Psoas muscle (tissue), 8 donors: ENCODE measurements around the gene CRACR2A. TPM values are rescaled to one million over a fixed set of nuclear protein-coding genes. Genes with fewer than 3 reads are reported as not detected.

Source experiments
- ATAC-seq, 4 donors: fragments of 200-7000 bp; cut with Tn5 transposase; one replicate each; pipeline ENCODE4 v1.9.1; 2020; ENCODE audit warnings: moderate library complexity in 3 of 4, mild to moderate bottlenecking in 2 of 4
- DNase-seq, 2 donors: peaks; one replicate each; pipeline ENCODE4 v3.0.0-alpha.2; 2020
- H3K27ac ChIP-seq: fragments of 200-600 bp; one replicate; pipeline ENCODE4 v1.8.0; 2022
- H3K27me3 ChIP-seq, 3 donors: fragments of 200-600 bp in 1 of 3; one replicate each; pipeline versions ENCODE4 v1.6.1 to v1.8.0; 2013 to 2022; ENCODE audit warnings: low read length in 2 of 3, mild to moderate bottlenecking in 2 of 3, moderate library complexity in 1 of 3; ENCODE audit not compliant: insufficient read depth in 3 of 3
- H3K36me3 ChIP-seq, 2 donors: fragments of 200-600 bp in 1 of 2; one replicate each; pipeline versions ENCODE4 v1.6.1 to v1.8.0; 2013 to 2022; ENCODE audit warnings: low read depth in 1 of 2, mild to moderate bottlenecking in 1 of 2, moderate library complexity in 1 of 2; ENCODE audit not compliant: insufficient read depth in 1 of 2
- H3K4me1 ChIP-seq: fragments of 200-600 bp; one replicate; pipeline ENCODE4 v1.8.0; 2022
- H3K4me3 ChIP-seq: fragments of 200-600 bp; one replicate; pipeline ENCODE4 v1.8.0; 2022; ENCODE audit warnings: mild to moderate bottlenecking
- H3K9me3 ChIP-seq: fragments of 200-600 bp; one replicate; pipeline ENCODE4 v1.8.0; 2022
- WGBS, 3 donors: extraction: QIAGEN DNeasy Blood & Tissue Kit; methylation state at CpG; one replicate each; pipeline versions ENCODE4 v1.1.6 to v1.1.7; 2013; 5-methylcytosine and 5-hydroxymethylcytosine counted together
- intact Hi-C, 2 donors: fragments of 100-400 bp; cut with DNase I; formaldehyde crosslinking; loops; one replicate each; pipeline versions ENCODE4 v1.11.0 to v1.14.2; 2022
- polyA plus RNA-seq, 3 donors: library from polyadenylated mRNA; stranded (reverse); fragments of 200-250 nt; gene quantifications; one replicate each; pipeline ENCODE4 v1.2.3, GENCODE V29; 2013
- total RNA-seq, 4 donors: library from RNA; stranded (reverse); fragmentation: NEBNext Ultra II Directional in 2 of 4; extraction: Animal tissue kit (Norgen Biotek cat#: 25700) in 2 of 4; gene quantifications; one replicate each; pipeline versions ENCODE4 v1.2.1 to v1.2.4, GENCODE V29; 2021 to 2023
- TF ChIP-seq, protein P1 (sequence below): fragments of 200-600 bp; IDR thresholded peaks from one replicate; pipeline ENCODE4 v1.8.0; 2022; ENCODE audit warnings: antibody characterized with exemption
- donor health status: healthy with polysubstance abuse.
- donor health status: DM: no; HTN: no; CAD: no; lungs with moderate emphysema.
- donor health status: Bipolar disorder and iron deficiency.
- donor health status: healthy.
- donor health status: DM: yes; HTN: yes; CAD: no.
- donor health status: DM: no; HTN: no; CAD: no.
- donor health status: DM: no; HTN: no; CAD: no.
- donor health status: DM: yes; HTN: yes; CAD: no.

Gene CRACR2A
- total and polyA plus RNA-seq, 7 donors, result 0.24 to 1.7 (median 0.87) TPM

DNA sequence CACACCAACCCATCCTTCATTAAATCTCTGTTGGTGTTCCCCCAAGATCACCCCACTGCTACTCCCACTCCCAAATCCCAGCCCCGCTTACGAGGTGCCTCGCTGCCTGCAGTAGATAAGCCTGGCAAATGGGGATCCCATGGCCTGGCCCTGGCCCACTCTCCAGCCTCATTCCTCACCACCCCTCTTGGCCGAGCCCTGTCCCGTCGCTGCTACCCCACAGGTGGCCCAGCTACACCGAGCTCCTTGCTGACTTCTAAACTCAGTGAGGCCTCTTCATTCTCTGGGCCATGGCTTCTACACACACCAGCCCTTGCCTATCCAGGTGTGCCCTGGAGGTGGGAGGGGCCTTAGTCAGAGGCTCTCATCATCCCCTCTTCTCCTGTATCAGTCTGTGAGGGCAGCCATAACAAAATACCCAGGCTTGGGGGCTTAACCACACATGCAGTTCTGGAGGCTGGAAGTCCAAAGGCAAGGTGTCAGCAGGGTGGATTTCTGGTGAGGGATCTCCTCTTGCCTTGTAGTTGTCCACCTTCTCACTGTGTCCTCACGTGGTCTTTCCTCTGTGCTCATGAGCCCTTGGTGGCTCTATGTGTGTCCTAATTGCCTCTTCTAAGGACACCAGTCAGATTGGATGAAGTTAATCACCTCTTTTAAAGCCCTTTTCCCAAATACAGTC, 169.1 kb downstream of the CRACR2A start:
- DNase-seq (no peak), ATAC-seq (no peak)
- H3K4me1 ChIP-seq, result no peaks in the 10 kb centered on the region
- intact Hi-C loops, result no loop called here
- peaks cover 0 to 2% (median 0%) of the 10 kb centered on the region in 3 donors for H3K27me3 ChIP-seq
- TF ChIP-seq, protein P1, sequence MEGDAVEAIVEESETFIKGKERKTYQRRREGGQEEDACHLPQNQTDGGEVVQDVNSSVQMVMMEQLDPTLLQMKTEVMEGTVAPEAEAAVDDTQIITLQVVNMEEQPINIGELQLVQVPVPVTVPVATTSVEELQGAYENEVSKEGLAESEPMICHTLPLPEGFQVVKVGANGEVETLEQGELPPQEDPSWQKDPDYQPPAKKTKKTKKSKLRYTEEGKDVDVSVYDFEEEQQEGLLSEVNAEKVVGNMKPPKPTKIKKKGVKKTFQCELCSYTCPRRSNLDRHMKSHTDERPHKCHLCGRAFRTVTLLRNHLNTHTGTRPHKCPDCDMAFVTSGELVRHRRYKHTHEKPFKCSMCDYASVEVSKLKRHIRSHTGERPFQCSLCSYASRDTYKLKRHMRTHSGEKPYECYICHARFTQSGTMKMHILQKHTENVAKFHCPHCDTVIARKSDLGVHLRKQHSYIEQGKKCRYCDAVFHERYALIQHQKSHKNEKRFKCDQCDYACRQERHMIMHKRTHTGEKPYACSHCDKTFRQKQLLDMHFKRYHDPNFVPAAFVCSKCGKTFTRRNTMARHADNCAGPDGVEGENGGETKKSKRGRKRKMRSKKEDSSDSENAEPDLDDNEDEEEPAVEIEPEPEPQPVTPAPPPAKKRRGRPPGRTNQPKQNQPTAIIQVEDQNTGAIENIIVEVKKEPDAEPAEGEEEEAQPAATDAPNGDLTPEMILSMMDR, result no peak
- 92 to 94% (median 92%) methylated on average over 8 of the region's 8 CpGs for WGBS, 3 donors
- H3K9me3 ChIP-seq, result no peaks in the 10 kb centered on the region
- no peak overlapping the region for H3K4me3 ChIP-seq
- no peaks in the 10 kb centered on the region for H3K36me3 ChIP-seq
- H3K27ac ChIP-seq, result no peak overlapping the region

DNA sequence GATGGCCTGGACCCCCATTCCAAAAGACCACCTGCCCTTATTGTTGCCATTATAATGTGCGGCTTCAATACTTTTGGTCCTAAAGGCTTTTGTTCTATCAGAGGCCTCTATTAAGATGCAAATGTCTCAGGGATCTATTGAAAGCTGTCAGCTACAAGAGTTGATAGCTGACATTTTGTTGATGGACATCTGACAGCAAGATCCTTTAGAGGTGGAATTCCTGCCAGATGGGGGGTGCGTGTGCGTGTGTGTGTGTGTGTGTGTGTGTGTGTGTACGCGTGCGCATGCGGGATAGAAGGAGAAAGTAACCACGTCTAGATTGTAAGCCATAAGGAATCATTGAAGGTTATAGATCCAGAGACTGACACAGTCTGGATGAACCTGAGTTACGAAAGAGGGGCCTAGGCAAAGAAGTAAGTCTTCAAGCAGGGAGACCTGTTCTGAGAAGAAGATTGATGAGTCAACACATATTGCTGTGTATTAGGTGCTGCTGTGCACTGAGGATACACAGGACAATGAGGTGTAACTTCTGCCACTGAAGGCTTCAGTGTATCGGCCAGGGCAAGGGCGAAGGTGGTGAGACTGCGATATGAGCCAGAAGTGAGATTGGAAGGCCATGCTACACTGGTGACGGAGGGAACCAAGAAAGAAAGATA, 172.7 kb downstream of the CRACR2A start:
- 94 to 96% (median 96%) methylated on average over 13 of the region's 13 CpGs for WGBS, 3 donors
- intact Hi-C loops, result no loop called here
- no peak for ATAC-seq
- H3K9me3 ChIP-seq, result no peaks in the 10 kb centered on the region
- no peaks in the 10 kb centered on the region for H3K27me3 ChIP-seq
- H3K4me1 ChIP-seq, result no peaks in the 10 kb centered on the region
- TF ChIP-seq, protein P1, result no peak
- H3K27ac ChIP-seq, result no peak overlapping the region
- no peak overlapping the region for H3K4me3 ChIP-seq
- no peak for DNase-seq
- H3K36me3 ChIP-seq, result no peaks in the 10 kb centered on the region

DNA sequence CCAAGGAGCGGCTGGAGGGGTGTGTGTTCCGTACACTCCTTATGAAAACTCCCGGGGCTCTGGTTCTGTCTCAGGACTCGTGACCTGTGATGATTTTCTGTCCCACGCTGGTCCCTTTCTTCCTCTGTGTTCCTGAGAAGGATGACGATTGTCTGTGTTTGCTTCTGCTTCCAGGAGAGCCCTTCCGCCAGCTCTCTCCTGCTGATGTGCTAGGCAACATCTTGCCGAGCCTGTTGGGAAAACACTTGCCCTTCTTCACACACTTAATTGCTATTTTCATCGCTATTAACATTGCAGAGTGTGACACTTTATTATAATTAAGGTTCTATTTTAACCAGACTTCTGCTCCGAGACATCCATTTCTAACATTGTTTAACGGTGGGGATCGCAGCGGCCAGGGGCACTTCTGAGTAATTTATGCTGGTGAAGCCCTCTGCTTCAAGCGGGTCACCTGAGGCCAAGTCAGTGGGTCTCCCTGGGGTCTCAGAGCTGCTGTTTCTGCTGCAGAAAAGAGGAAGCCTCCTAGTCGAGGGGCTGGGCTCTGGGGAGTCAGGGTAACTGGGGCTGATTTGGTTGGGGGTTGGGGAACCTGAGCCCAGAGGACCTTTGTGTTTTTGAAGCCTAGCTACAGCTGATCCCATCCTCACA, 173.3 kb downstream of the CRACR2A start:
- H3K27ac ChIP-seq, result no peak overlapping the region
- intact Hi-C loops, result no loop called here
- no peak for ATAC-seq
- no peaks in the 10 kb centered on the region for H3K9me3 ChIP-seq
- TF ChIP-seq, protein P1, result no peak
- H3K4me1 ChIP-seq, result no peaks in the 10 kb centered on the region
- no peak for DNase-seq
- 64 to 73% (median 67%) methylated on average over 15 of the region's 15 CpGs for WGBS, 3 donors
- H3K36me3 ChIP-seq, result no peaks in the 10 kb centered on the region
- no peaks in the 10 kb centered on the region for H3K27me3 ChIP-seq
- no peak overlapping the region for H3K4me3 ChIP-seq

DNA sequence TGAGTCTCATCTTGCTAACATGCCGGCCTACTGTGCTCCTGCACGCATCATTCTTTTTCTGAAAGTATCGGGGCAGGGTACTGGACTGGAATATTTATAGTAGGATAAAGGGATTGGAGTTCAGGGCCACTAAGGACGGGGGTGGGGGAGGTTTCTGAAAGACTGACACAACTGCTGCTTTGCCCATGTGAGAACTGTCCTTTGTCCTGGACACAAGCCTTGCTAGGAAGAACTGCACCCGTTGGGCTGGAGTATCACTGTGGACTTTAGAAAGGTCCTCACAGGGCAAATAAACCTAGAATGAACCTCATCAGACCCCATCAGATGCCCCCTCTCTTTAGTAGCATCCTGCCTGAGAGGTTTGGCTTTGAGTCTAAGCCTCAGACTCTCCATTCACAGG, 174.4 kb downstream of the CRACR2A start:
- Histone ChIP-seq H3K36me3 (no peaks in the 10 kb centered on the region), H3K9me3 (no peaks in the 10 kb centered on the region), H3K4me3 (no peak overlapping the region), H3K27ac (no peak overlapping the region), H3K27me3 (no peaks in the 10 kb centered on the region), H3K4me1 (no peaks in the 10 kb centered on the region)
- intact Hi-C loops, result no loop called here
- ATAC-seq (no peak), DNase-seq (no peak)
- TF ChIP-seq, protein P1, result no peak
- 65 to 70% (median 66%) methylated on average over 5 of the region's 5 CpGs for WGBS, 3 donors
